Measurements from ENCODE around the gene SULT6B1.

- no peak for TF ChIP-seq CTCF (IDR thresholded peaks at IDR 0.05; ENCODE audit: insufficient read depth, low read length, poor library complexity, severe bottlenecking)
- TF ChIP-seq EZH2phosphoT487 (conservative IDR thresholded peaks at IDR 0.05; ENCODE audit: low read length): no peak
Measured at GRCh38 chr2:37171624-37171950, 16.9 kb downstream of the SULT6B1 start.

All from SU-DHL-6 (cell line).